Trophoblast cell (in vitro differentiated cells and primary cell): ENCODE data around the gene CFAP119.

Source experiments
- DNase-seq, 2 donors: peaks; one replicate each; pipeline ENCODE4 v3.0.0-alpha.2; 2016
- H2AFZ ChIP-seq: 2 replicates; pipeline ENCODE4 v1.6.1; 2013; ENCODE audit warnings: low read length, moderate library complexity, mild to moderate bottlenecking; ENCODE audit not compliant: insufficient read depth, poor library complexity
- H2AK5ac ChIP-seq: 2 replicates; pipeline ENCODE4 v1.6.1; 2013; ENCODE audit warnings: mild to moderate bottlenecking, low read length
- H2BK120ac ChIP-seq: 2 replicates; pipeline ENCODE4 v1.6.1; 2013; ENCODE audit warnings: low read length, mild to moderate bottlenecking, moderate library complexity; ENCODE audit not compliant: insufficient read depth, poor library complexity
- H2BK12ac ChIP-seq: 2 replicates; pipeline ENCODE4 v1.6.1; 2013; ENCODE audit warnings: mild to moderate bottlenecking, low read length, moderate library complexity
- H2BK5ac ChIP-seq: 2 replicates; pipeline ENCODE4 v1.6.1; 2013; ENCODE audit warnings: low read length, low read depth, moderate library complexity, mild to moderate bottlenecking; ENCODE audit not compliant: poor library complexity
- H3K14ac ChIP-seq: 2 replicates; pipeline ENCODE4 v1.6.1; 2013; ENCODE audit warnings: mild to moderate bottlenecking, low read length
- H3K18ac ChIP-seq: 2 replicates; pipeline ENCODE4 v1.6.1; 2013; ENCODE audit warnings: mild to moderate bottlenecking, low read length
- H3K23ac ChIP-seq: 2 replicates; pipeline ENCODE4 v1.6.1; 2013; ENCODE audit warnings: low read length
- H3K27ac ChIP-seq: 2 replicates; pipeline ENCODE4 v1.5.1; 2013; ENCODE audit warnings: low read depth, mild to moderate bottlenecking, inconsistent platforms, low read length, moderate library complexity
- H3K27me3 ChIP-seq: 2 replicates; pipeline ENCODE4 v1.6.1; 2013; ENCODE audit warnings: inconsistent platforms, mild to moderate bottlenecking, low read length, moderate library complexity; ENCODE audit not compliant: insufficient read depth
- H3K36me3 ChIP-seq, 2 experiments: 1 replicate in 1 of 2; 2 replicates in 1 of 2; pipeline ENCODE4 v1.6.1; 2013; ENCODE audit warnings: low read length in 2 of 2, mild to moderate bottlenecking in 2 of 2, moderate library complexity in 1 of 2; ENCODE audit not compliant: insufficient read depth in 2 of 2, control insufficient read depth in 1 of 2
- H3K4ac ChIP-seq: 2 replicates; pipeline ENCODE4 v1.6.1; 2013; ENCODE audit warnings: low read depth, mild to moderate bottlenecking, low read length, moderate library complexity
- H3K4me1 ChIP-seq, 2 experiments: 1 replicate in 1 of 2; 2 replicates in 1 of 2; pipeline ENCODE4 v1.6.1; 2013; ENCODE audit warnings: low read length in 2 of 2, mild to moderate bottlenecking in 2 of 2, moderate library complexity in 1 of 2; ENCODE audit not compliant: insufficient read depth in 2 of 2, control insufficient read depth in 1 of 2
- H3K4me2 ChIP-seq: 2 replicates; pipeline ENCODE4 v1.6.1; 2013; ENCODE audit warnings: inconsistent platforms, mild to moderate bottlenecking, low read length, moderate library complexity
- H3K4me3 ChIP-seq: 2 replicates; pipeline ENCODE4 v1.5.1; 2013; ENCODE audit warnings: mild to moderate bottlenecking, low read depth, low read length, inconsistent platforms
- H3K79me1 ChIP-seq: one replicate; pipeline ENCODE4 v1.6.1; 2013; ENCODE audit warnings: low read length
- H3K79me2 ChIP-seq: 2 replicates; pipeline ENCODE4 v1.6.1; 2013; ENCODE audit warnings: low read length, mild to moderate bottlenecking; ENCODE audit not compliant: control insufficient read depth, insufficient read depth, poor library complexity
- H3K9ac ChIP-seq: 2 replicates; pipeline ENCODE4 v1.6.1; 2013; ENCODE audit warnings: mild to moderate bottlenecking, low read length
- H3K9me3 ChIP-seq: 2 replicates; pipeline ENCODE4 v1.6.1; 2013; ENCODE audit warnings: low read depth, mild to moderate bottlenecking, control low read depth, inconsistent platforms, low read length; ENCODE audit not compliant: insufficient read depth
- H4K12ac ChIP-seq: 2 replicates; pipeline ENCODE4 v1.6.1; 2013; ENCODE audit warnings: low read depth, mild to moderate bottlenecking, low read length, moderate library complexity
- H4K8ac ChIP-seq: 2 replicates; pipeline ENCODE4 v1.6.1; 2013; ENCODE audit warnings: low read depth, mild to moderate bottlenecking, low read length, moderate library complexity
- H4K91ac ChIP-seq: one replicate; pipeline ENCODE4 v1.6.1; 2013; ENCODE audit warnings: low read depth, mild to moderate bottlenecking, low read length, moderate library complexity
- WGBS: extraction: QIAGEN DNeasy Blood & Tissue Kit; methylation state at CpG from one replicate; pipeline ENCODE4 v1.1.7; 2013; ENCODE audit warnings: missing lambda C conversion rate; ENCODE audit not compliant: insufficient read length, insufficient coverage; ENCODE audit errors: extremely low coverage; 5-methylcytosine and 5-hydroxymethylcytosine counted together

Gene CFAP119

DNA sequence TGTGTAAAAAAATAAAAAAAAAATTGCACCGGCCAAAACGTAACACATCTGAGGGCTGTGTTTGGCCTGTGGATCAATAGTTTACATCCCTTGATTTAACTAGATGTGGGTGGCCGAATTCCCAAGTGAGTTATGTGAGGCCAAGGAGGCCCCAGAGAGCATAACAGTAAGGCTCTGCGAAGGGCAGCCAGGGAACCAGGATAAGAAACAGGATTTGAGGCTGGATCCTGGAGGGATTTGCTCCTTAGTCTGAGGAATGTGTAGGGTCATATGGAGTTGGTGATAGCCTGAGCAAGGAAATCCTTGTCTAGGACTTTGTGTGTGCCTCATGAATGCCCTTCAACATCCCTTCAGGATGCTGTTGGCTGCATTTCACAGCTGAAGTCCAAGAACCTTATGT lies 11.7 kb downstream of the CFAP119 start:
- H3K9ac ChIP-seq = no peak overlapping the region
- H3K4me2 ChIP-seq = no peak overlapping the region
- H4K12ac ChIP-seq = no peak overlapping the region
- no peak overlapping the region for H2AK5ac ChIP-seq
- peaks cover 8% of the 10 kb centered on the region for H3K79me2 ChIP-seq
- no peaks in the 10 kb centered on the region for H3K27me3 ChIP-seq
- H3K36me3 ChIP-seq = peaks cover 34 to 41% of the 10 kb centered on the region in 2 experiments
- H2BK120ac ChIP-seq = no peak overlapping the region
- WGBS = no CpG with 5 or more reads among the region's 4 CpGs
- H3K14ac ChIP-seq = no peak overlapping the region
- H3K9me3 ChIP-seq = no peaks in the 10 kb centered on the region
- peak overlapping the region; percentile 27 for H3K18ac ChIP-seq
- peak overlapping the region; percentile 27 for H3K4ac ChIP-seq
- peaks cover 0 to 4% of the 10 kb centered on the region in 2 experiments for H3K4me1 ChIP-seq
- H4K91ac ChIP-seq = no peak overlapping the region
- H2BK5ac ChIP-seq = no peak overlapping the region
- DNase-seq = no peak
- peaks cover 6% of the 10 kb centered on the region for H3K79me1 ChIP-seq
- no peak overlapping the region for H3K27ac ChIP-seq
- no peak overlapping the region for H2AFZ ChIP-seq
- no peak overlapping the region for H3K4me3 ChIP-seq
- no peak overlapping the region for H3K23ac ChIP-seq
- no peak overlapping the region for H4K8ac ChIP-seq
- H2BK12ac ChIP-seq = no peak overlapping the region

DNA sequence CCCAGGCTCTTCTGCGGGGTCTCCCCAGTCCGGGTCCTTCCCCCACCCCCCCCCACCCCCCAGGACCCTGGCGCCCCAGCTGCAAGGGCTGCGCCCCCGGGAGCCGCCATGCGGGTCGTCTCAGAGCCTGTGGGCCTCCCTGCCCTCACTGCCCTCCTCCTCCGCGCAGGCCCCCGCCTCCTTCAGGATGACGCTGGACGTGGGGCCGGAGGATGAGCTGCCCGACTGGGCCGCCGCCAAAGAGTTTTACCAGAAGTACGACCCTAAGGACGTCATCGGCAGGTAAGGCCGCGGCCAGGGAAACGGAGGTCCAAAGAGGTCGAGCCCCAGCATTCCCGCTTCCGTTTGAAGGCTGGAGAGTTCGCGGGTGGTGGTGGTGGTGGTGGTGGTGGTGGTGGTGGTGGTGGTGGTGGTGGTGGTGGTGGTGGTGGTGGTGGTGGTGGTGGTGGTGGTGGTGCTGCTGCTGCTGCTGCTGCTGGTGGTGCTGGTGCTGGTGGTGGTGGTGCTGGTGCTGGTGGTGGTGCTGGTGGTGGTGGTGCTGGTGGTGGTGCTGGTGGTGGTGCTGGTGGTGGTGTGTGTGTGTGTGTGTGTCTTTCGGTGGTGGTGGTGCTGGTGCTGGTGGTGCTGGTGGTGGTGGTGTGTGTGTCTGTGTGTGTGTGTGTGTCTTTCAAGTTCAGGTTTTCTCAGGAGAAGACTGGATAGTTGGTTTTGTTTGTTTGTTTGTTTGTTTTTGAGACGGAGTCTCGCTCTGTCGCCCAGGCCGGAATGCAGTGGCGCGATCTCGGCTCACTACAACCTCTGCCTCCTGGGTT lies 13.0 kb downstream of the CFAP119 start:
- H2AFZ ChIP-seq = no peak overlapping the region
- peaks cover 32 to 40% of the 10 kb centered on the region in 2 experiments for H3K36me3 ChIP-seq
- H3K14ac ChIP-seq = peak overlapping the region; percentile 28
- H3K79me2 ChIP-seq = peaks cover 8% of the 10 kb centered on the region
- no peaks in the 10 kb centered on the region for H3K9me3 ChIP-seq
- H4K91ac ChIP-seq = peak overlapping the region; percentile 53
- H3K4ac ChIP-seq = peak overlapping the region; percentile 65
- peak overlapping the region; percentile 91 for H3K9ac ChIP-seq
- no peak overlapping the region for H3K23ac ChIP-seq
- peak overlapping the region; percentile 77 for H3K4me2 ChIP-seq
- peaks cover 0 to 4% of the 10 kb centered on the region in 2 experiments for H3K4me1 ChIP-seq
- peak overlapping the region; percentile 68 for H3K27ac ChIP-seq
- peak overlapping the region; percentile 13 for H3K18ac ChIP-seq
- peak; percentile 50 to 57 for DNase-seq
- WGBS = no CpG with 5 or more reads among the region's 36 CpGs
- H3K4me3 ChIP-seq = peak overlapping the region; percentile 90
- no peak overlapping the region for H2AK5ac ChIP-seq
- no peak overlapping the region for H2BK12ac ChIP-seq
- H4K12ac ChIP-seq = no peak overlapping the region
- peaks cover 6% of the 10 kb centered on the region for H3K79me1 ChIP-seq
- peak overlapping the region; percentile 29 for H2BK5ac ChIP-seq
- H4K8ac ChIP-seq = peak overlapping the region; percentile 44
- H3K27me3 ChIP-seq = no peaks in the 10 kb centered on the region
- peak overlapping the region; percentile 8 for H2BK120ac ChIP-seq

DNA sequence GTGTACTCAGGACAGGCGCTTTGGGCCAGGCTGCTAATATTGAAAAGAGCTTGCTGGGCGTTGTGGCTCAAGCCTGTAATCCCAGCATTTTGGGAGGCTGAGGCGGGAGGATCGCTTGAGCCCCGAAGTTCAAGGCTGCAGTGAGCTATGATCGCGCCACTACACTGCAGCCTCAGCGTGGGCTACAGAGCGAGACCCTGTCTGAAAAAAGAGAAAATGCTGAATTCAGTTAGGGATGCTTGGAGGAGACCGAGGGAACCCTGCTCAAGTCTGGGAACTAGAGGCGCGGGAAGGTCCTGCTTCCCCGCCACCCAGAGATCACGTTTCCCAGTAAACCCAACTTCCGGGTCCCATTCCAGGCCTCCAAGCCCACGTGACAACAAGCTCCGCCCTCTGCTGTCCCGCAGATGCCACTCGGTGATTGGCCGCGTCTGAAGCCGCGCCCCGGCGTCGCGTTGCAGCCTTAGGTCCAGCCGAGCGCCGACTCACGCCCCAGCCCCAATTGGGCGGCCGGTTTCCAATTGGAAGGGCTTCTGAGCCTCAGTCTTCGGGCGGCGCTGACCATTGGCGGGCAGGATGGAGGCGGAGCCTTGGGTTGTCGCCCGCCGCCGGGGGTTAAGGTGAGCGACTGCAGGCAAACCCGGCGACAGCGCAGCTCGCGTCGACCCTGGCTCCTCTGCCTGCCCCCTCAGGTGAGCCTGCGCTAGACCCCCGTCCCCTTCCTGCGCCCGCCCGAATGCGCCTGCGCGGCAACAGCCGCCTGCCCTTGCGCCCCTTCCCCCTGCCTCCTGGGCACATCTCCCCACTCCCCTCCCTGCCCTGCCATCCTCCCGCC lies 13.8 kb downstream of the CFAP119 start, which contains the start of gene PHKG2:
Gene PHKG2 (plus strand): TSS at position 627 of the 835 bp plus-strand sequence. CDS start 396 bp downstream, outside the sequence.
- Histone ChIP-seq H3K4me1 (peaks cover 0 to 4% of the 10 kb centered on the region in 2 experiments), H3K79me1 (peaks cover 6% of the 10 kb centered on the region), H2AFZ (peak within 1 kb of the TSS; percentile 50), H2BK12ac (no peak within 1 kb of the TSS), H3K79me2 (peaks cover 8% of the 10 kb centered on the region), H3K18ac (peak within 1 kb of the TSS; percentile 72), H2BK5ac (peak within 1 kb of the TSS; percentile 52), H3K36me3 (peaks cover 27 to 38% of the 10 kb centered on the region in 2 experiments), H2AK5ac (peak within 1 kb of the TSS; percentile 16), H3K9me3 (no peaks in the 10 kb centered on the region), H4K12ac (peak within 1 kb of the TSS; percentile 84), H3K4me2 (peak within 1 kb of the TSS; percentile 77), H3K4ac (peak within 1 kb of the TSS; percentile 65), H4K91ac (peak within 1 kb of the TSS; percentile 69), H2BK120ac (peak within 1 kb of the TSS; percentile 49), H3K9ac (peak within 1 kb of the TSS; percentile 91), H3K27me3 (no peaks in the 10 kb centered on the region), H3K14ac (peak within 1 kb of the TSS; percentile 73), H3K23ac (no peak within 1 kb of the TSS), H4K8ac (peak within 1 kb of the TSS; percentile 91), H3K4me3 (peak within 1 kb of the TSS; percentile 90), H3K27ac (peak within 1 kb of the TSS; percentile 70)
- WGBS = no CpG with 5 or more reads among the region's 60 CpGs
- DNase-seq = peak; percentile 100

DNA sequence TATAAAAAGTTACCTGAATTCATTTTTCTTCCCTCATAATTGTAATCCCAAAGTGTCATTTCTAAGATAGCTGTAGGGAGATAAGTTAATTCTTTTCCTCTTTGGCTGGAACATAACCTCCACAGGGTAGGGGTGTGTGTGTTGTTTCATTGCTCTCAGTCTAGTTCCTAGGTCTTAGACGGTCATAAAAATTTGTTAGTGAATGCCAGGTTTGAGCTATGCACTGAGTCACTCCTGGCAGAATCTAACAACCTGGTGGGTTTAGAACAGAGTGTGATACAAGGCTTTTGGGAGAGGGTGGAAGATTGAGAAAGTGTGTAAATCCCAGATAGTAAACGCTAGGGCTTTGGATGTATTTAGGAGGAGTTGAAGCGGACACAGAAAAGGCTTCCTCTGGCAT lies 14.5 kb downstream of the CFAP119 start:
- Histone ChIP-seq H3K4ac (no peak overlapping the region), H4K12ac (no peak overlapping the region), H3K18ac (no peak overlapping the region), H2BK12ac (no peak overlapping the region), H2AK5ac (no peak overlapping the region), H4K91ac (no peak overlapping the region), H2AFZ (no peak overlapping the region), H2BK5ac (no peak overlapping the region), H3K9ac (peak overlapping the region; percentile 80), H3K36me3 (peaks cover 30 to 36% of the 10 kb centered on the region in 2 experiments), H3K79me1 (peaks cover 6% of the 10 kb centered on the region), H3K27ac (peak overlapping the region; percentile 70), H3K4me3 (no peak overlapping the region), H3K27me3 (no peaks in the 10 kb centered on the region), H3K23ac (no peak overlapping the region), H3K4me1 (peaks cover 0 to 4% of the 10 kb centered on the region in 2 experiments), H3K9me3 (no peaks in the 10 kb centered on the region), H2BK120ac (no peak overlapping the region), H3K79me2 (peaks cover 8% of the 10 kb centered on the region), H3K4me2 (peak overlapping the region; percentile 76), H3K14ac (no peak overlapping the region), H4K8ac (peak overlapping the region; percentile 91)
- no CpG with 5 or more reads among the region's 3 CpGs for WGBS
- peak; percentile 50 to 76 for DNase-seq
